Measurements from ENCODE around the gene ARMC6.

DNA sequence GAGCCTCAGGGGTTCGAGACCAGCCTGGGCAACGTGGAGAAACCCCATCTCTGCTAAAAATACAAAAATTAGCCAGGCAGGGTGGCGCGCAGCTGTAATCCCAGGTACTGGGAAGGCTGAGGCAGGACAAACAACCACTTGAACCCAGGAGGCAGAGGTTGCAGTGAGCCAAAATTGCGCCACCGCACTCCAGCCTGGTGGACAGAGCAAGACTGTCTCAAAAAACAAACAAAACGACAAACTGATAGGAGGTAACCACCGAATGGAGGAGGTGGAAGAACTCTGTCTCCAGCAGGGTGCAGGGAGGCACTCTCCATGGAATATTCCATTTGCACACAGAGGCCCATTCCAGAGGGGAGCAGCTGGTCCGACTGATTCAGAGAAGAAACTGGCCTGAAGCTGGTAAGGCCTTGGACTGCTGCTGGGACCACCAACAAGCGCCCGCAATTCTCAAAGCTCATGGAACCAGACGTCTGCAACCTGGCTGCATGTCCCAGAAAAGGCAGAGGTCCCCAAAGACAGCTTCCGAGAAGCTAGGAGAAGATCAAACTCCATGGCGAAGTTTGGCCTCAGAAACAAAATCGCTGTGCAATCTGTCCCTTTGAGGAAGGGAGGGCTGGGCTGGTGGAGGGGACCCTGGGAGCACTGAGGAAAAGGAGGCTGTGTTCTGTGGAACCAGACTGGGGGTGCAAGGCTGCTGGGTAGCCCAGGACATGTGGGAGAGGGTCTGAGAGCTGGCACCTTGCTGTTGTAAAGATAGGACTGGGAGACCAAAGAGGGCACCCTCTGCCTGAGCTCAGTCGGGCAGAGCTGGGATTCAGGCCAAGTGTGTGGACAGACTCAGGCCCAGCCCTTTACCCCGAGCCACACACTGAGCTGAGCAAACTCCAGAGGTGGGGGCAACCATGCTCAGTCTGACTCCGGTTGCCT lies 65.6 kb downstream of the ARMC6 start:
- TF ChIP-seq CTCF (IDR thresholded peaks at IDR 0.05) (no peak), POLR2A (IDR thresholded peaks at IDR 0.05) (peak; percentile 35)
